Immature natural killer cell (primary cell): ENCODE results near the gene ALK. TPM values are rescaled to one million over a fixed set of nuclear protein-coding genes. Genes with fewer than 3 reads are reported as not detected.

ENCODE experiments used
- DNase-seq, 3 donors: peaks; one replicate each; pipeline ENCODE4 v3.0.0; 2022; ENCODE audit warnings: mixed read lengths in 1 of 3
- H3K27ac Mint-ChIP-seq, 6 donors: one replicate each; pipeline ENCODE4 v1.8.0; 2020; ENCODE audit warnings: mixed read lengths in 6 of 6, mild to moderate bottlenecking in 5 of 6, inconsistent platforms in 4 of 6, moderate library complexity in 3 of 6
- H3K27me3 Mint-ChIP-seq, 3 donors: one replicate each; pipeline ENCODE4 v1.8.0; 2020 to 2021; ENCODE audit warnings: low read depth in 3 of 3, mild to moderate bottlenecking in 3 of 3, mixed read lengths in 3 of 3, moderate library complexity in 3 of 3, inconsistent platforms in 1 of 3
- H3K36me3 Mint-ChIP-seq, 3 donors: one replicate each; pipeline ENCODE4 v1.8.0; 2020; ENCODE audit warnings: mixed read lengths in 3 of 3, inconsistent platforms in 2 of 3, mild to moderate bottlenecking in 2 of 3
- H3K4me1 Mint-ChIP-seq, 2 donors: one replicate each; pipeline ENCODE4 v1.8.0; 2020; ENCODE audit warnings: inconsistent platforms in 2 of 2, mild to moderate bottlenecking in 2 of 2, mixed read lengths in 2 of 2, moderate library complexity in 1 of 2
- H3K4me3 Mint-ChIP-seq, 5 donors: one replicate each; pipeline ENCODE4 v1.8.0; 2020; ENCODE audit warnings: mild to moderate bottlenecking in 5 of 5, mixed read lengths in 5 of 5, inconsistent platforms in 3 of 5, moderate library complexity in 3 of 5
- H3K9me3 Mint-ChIP-seq, 6 donors: one replicate each; pipeline ENCODE4 v1.8.0; 2020; ENCODE audit warnings: mild to moderate bottlenecking in 6 of 6, mixed read lengths in 6 of 6, inconsistent platforms in 4 of 6, moderate library complexity in 3 of 6
- polyA plus RNA-seq, 3 donors: library from polyadenylated mRNA; unstranded; fragments of 300-500 nt; fragmentation: Illumina TruSeq; gene quantifications; one replicate each; pipeline ENCODE4 v1.2.3, GENCODE V29; 2021

Gene ALK
- polyA plus RNA-seq, 3 donors from 2014 or later: not detected

DNA sequence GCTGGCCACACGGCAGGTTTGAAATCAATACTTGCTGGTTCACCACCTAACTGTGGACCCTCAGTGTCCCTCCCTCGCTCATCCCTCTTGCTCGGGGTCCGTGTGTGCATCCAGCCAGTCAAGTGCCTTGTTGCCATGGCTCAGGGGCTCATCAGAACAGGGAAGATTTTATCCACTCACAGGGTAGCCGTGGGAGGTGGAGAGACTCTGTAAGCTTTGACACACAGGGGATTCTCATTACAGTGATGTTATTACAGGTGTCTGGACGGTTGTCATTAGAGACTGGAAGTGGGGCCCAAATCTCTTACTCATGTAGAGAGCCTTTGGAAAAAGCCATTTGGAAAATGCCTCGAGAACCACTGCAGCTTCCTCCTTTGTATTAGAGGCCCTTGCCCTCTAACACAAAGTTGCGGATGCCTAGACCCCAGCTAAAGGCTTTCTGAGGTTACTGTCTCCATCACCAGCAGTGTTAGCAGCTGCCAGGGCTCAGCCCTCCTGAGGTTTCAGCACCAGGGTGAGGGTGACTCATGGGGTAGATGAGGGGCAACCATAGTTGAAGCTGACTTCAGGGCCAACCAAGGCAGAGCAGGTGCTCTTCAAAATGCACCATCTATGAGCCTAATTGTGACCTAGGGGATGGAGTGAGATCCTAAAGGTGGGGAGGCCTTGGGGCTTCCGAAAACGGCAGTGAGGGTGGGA lies 610.6 kb downstream of the ALK start:
- no peaks in the 10 kb centered on the region for H3K9me3 Mint-ChIP-seq
- H3K4me1 Mint-ChIP-seq: peaks cover 38 to 55% of the 10 kb centered on the region in 2 donors
- H3K27me3 Mint-ChIP-seq: peaks cover 0 to 7% (median 3%) of the 10 kb centered on the region in 3 donors
- H3K27ac Mint-ChIP-seq: peak overlapping the region in 2 of 6 donors; percentile 59 to 62
- no peaks in the 10 kb centered on the region for H3K36me3 Mint-ChIP-seq
- peak in 1 of 3 donors; percentile 17 for DNase-seq
- peak overlapping the region in 3 of 5 donors; percentile 3 to 50 (median 25) for H3K4me3 Mint-ChIP-seq

DNA sequence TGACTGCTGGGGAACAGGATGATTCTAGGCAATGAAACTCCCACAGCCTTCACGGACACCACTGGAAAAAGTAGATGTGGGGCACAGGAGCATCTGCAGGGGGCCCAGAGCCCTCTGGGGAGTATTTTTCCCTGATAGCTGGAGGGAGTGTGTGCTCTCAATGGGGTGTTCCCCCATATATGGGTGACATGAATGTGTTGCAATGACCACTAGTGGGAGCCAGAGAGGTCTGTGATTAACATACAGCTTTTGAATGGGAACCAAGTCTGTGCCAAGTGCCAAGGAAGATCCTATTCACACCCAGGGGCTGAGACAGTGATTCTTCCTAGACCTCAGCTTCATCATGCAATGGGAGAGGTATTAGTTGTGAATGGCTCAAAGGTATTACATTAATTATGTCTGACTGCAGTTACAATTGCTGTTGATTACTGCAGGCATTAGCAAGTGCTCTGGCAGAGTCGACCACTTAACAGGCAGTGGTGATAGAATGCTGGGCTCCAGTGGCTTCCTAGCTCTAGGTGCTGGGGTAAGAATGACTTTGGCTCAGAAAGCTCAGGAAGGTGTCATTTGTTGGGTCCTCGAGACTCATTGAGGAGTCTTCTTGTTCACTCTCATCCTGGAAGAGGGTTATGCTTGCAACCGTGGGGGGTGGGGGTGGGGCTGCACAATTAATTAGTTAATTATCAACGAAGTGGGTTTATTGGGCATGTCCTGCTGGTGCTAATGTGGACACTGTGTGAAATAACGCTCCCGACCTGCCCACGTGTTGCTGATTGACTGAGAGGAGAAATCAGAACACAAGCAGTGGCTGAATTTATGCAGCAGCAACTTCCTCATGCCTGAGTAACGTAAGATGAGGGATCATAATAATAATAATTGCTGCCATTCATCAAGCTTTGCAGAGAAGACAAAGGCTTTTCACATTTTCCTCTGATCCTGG lies 612.0 kb downstream of the ALK start:
- Mint-ChIP-seq H3K9me3 (no peaks in the 10 kb centered on the region), H3K27ac (no peak overlapping the region), H3K4me3 (no peak overlapping the region), H3K36me3 (no peaks in the 10 kb centered on the region), H3K27me3 (peaks cover 1 to 3% (median 2%) of the 10 kb centered on the region in 3 donors), H3K4me1 (peaks cover 24 to 41% of the 10 kb centered on the region in 2 donors)
- DNase-seq: peak; percentile 25 to 51 (median 38)

DNA sequence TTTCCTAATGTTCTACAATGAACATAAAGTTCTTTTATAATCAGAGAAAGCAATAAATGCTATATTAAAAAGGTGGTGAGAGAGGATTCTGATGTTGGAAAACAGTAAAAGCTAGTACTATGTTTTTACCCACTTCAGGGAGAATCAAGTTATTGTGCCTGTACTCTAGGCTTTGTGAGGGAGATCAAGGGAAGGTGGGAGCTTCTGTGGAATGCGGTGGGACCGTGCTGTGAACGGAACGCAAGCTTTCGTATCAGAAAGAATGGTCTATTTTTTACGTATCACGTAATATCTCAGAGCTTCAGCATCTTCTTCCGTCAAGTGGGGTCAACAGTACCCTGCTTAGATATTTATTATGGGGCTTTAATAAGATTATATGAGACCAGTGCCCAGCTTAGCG lies 613.0 kb downstream of the ALK start:
- Mint-ChIP-seq H3K9me3 (no peaks in the 10 kb centered on the region), H3K27me3 (peaks cover 2 to 3% (median 3%) of the 10 kb centered on the region in 3 donors), H3K36me3 (no peaks in the 10 kb centered on the region), H3K4me3 (no peak overlapping the region), H3K4me1 (peaks cover 14 to 31% of the 10 kb centered on the region in 2 donors), H3K27ac (no peak overlapping the region)
- DNase-seq: no peak

DNA sequence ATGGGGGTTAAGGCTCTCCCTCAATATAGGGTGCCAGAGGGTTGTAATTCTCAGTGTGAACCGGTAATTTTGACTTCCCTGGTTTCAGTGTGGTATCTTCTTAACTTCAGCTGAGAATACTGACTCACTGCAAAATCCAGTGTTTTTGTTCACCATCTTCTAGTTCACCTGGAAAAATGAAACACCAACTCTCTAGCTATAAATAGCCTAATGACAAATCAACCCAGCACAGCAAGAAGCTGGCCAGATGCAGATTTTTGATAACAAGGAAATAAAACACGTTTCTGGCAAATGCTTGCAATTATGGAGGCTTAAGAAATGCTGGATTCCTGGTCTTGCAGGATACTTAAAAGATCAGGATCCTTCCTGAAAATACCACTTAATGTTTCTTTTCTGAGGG lies 613.9 kb downstream of the ALK start:
- Mint-ChIP-seq H3K9me3 (no peaks in the 10 kb centered on the region), H3K27me3 (peaks cover 3 to 6% (median 3%) of the 10 kb centered on the region in 3 donors), H3K4me1 (peaks cover 9 to 24% of the 10 kb centered on the region in 2 donors), H3K4me3 (no peak overlapping the region), H3K27ac (no peak overlapping the region), H3K36me3 (no peaks in the 10 kb centered on the region)
- DNase-seq: no peak

DNA sequence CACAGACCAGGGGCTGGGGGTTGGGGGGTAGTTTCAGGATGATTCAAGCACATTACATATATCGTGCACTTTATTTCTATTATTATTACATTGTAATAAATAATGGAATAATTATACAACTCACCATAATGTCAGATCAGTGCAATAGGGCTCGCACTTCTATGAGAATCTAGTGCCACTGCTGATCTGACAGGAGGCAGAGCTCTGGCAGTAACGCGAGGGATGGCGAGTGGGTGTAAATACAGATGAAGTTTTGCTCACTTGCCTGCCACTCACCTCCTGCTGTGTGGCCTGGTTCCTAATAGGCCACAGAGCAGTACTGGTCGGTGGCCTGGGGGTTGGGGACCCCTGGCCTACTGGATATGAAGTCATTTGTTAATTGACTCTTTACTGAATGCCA lies 615.6 kb downstream of the ALK start:
- DNase-seq: no peak
- no peak overlapping the region for H3K4me3 Mint-ChIP-seq
- H3K36me3 Mint-ChIP-seq: no peaks in the 10 kb centered on the region
- H3K9me3 Mint-ChIP-seq: no peaks in the 10 kb centered on the region
- H3K27ac Mint-ChIP-seq: no peak overlapping the region
- H3K27me3 Mint-ChIP-seq: peaks cover 3 to 6% (median 3%) of the 10 kb centered on the region in 3 donors
- H3K4me1 Mint-ChIP-seq: peaks cover 0 to 10% of the 10 kb centered on the region in 2 donors

DNA sequence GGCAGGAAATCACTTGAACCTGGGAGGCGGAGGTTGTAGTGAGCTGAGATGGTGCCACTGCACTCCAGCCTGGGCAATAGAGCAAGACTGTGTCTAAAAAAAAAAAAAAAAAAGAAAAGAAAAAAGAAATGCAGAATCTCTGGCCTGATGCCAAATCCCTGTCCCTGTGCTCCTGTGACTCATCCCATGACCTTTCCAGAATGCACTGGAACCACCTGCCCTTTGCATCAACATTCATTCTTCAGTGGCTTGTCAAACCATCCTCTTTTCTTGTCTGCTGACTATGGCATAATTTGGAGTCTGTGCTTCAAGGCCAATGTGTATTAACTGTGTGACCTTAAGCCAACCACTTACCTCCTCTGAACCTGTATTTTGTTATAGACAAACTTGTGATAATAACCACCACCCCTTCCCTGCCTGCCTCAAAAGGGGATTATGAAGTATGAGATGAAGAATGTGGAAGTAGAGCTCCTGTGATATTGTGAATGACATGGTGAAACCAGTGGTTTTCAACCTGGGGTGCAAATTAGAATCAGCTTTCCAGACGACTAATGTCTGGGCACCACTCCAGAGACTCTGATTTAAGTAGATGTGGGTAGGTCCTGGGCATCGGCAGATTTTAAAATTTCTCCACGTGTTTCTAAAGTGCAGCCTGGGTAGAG lies 616.9 kb downstream of the ALK start:
- no peaks in the 10 kb centered on the region for H3K9me3 Mint-ChIP-seq
- no peaks in the 10 kb centered on the region for H3K36me3 Mint-ChIP-seq
- H3K27me3 Mint-ChIP-seq: peaks cover 0 to 6% (median 2%) of the 10 kb centered on the region in 3 donors
- peaks cover 0 to 6% of the 10 kb centered on the region in 2 donors for H3K4me1 Mint-ChIP-seq
- no peak overlapping the region for H3K4me3 Mint-ChIP-seq
- no peak for DNase-seq
- no peak overlapping the region for H3K27ac Mint-ChIP-seq

DNA sequence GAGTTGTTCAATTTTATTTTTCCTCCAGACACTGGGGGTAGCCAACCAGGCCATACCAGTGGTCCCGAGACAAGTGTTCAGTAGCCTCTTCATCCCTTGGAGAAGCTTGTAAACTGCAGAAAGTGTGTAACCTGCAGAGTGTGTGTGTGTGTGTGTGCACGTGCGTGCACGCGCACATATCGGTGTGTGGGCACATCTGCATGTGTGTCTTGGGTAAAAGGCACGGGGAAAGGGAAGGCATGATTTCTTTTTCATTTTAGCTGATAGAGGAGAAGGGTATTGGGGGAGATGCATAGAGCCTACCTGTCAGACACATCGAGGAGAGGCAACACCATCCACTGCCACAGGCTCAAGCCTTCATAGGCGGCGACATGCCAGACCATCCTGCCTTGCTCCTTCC lies 624.8 kb downstream of the ALK start:
- Mint-ChIP-seq H3K4me1 (no peaks in the 10 kb centered on the region), H3K27me3 (peaks cover 2 to 22% (median 9%) of the 10 kb centered on the region in 3 donors), H3K4me3 (no peak overlapping the region), H3K9me3 (peaks cover 0 to 3% (median 0%) of the 10 kb centered on the region in 6 donors), H3K36me3 (no peaks in the 10 kb centered on the region), H3K27ac (no peak overlapping the region)
- no peak for DNase-seq

DNA sequence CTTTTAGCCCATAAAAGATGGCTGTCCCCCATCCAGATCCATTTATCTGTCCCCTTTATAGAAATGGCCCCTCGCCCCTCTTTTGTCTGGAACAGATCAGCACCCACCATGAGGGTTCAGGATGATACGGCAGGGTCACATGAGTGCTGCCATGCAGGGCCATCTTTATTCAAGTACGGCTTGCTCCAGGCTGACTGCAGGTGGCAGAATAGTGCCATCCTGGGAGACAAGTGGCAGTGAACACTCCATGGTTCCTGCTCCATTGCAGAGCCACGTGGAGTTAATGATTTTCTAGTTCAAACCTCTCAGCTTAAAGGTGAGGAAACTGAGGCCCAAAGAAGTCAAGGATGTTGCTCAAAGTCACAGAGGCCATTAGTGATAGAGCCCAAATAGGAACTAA lies 625.5 kb downstream of the ALK start:
- Mint-ChIP-seq H3K27ac (no peak overlapping the region), H3K4me1 (no peaks in the 10 kb centered on the region), H3K36me3 (no peaks in the 10 kb centered on the region), H3K9me3 (peaks cover 0 to 3% (median 0%) of the 10 kb centered on the region in 6 donors), H3K4me3 (no peak overlapping the region), H3K27me3 (peaks cover 2 to 25% (median 9%) of the 10 kb centered on the region in 3 donors)
- DNase-seq: no peak

DNA sequence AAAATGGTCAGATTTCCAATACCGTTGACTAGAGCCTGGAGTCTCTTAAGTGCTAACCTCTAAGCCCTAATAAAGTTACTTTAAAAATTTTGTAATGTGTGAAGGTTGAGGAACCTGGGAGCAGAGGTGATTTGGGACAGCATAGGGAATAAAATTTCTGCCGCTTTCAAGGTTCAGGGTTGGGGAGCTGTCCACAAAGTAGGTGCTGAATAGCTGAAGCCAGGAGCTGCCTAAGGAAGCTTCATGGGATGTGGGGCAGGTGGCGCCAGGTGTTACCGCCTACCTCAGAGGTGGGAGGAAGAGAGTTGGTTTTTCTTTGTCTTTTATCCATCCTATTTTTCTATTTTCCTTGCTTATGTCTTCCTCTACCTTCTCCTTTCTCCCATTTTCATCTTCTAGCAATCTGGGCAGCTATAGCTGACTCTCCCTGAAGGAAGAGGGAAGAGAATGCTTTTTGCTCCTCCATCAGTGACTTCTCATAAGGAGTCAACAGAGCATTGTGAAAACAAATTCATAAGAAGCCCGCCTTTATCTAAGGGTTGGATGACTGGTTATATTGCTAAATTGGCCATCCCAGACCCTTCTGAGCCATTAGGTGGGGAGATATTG lies 627.5 kb downstream of the ALK start:
- no peak overlapping the region for H3K4me3 Mint-ChIP-seq
- peaks cover 3 to 28% (median 10%) of the 10 kb centered on the region in 3 donors for H3K27me3 Mint-ChIP-seq
- no peaks in the 10 kb centered on the region for H3K4me1 Mint-ChIP-seq
- no peaks in the 10 kb centered on the region for H3K36me3 Mint-ChIP-seq
- H3K9me3 Mint-ChIP-seq: peaks cover 0 to 3% (median 0%) of the 10 kb centered on the region in 6 donors
- no peak overlapping the region for H3K27ac Mint-ChIP-seq
- DNase-seq: no peak

DNA sequence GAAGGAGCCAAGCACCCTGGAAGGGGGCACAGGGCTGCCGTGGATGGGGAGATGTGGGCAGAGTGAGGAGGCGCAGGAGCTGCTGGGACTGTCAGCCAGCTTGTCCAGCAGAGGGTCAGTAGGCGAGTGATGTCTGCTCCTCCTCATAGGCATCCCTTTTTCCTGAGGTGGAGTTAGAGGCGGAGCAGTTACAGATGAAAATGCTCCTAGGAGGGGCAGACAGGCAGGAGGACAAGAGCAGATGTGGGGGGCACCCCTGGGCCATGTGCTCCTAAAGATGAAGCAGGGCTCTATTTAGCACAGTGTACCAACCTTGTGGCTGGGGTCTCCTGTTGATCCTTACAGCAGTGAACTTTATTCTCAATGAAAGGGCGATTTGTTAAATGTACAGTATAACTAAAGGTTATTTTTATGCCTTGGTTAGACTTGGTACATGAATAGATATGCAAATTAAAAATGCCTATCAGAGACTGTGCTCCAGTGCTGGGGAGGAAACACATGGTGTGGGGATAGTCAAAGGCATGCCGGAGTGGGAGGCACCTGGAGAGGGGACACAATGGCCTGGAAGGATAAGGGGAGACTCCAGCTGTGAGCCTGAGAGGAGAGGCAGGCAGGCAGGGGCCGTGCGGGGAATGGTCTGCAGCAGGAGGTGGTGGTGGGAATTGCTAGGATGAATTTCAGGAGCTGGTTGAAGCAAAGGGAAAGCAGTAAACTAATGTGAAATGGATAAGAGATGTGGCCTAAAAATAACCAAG lies 630.9 kb downstream of the ALK start:
- Mint-ChIP-seq H3K9me3 (no peaks in the 10 kb centered on the region), H3K4me3 (no peak overlapping the region), H3K4me1 (no peaks in the 10 kb centered on the region), H3K27me3 (peaks cover 4 to 28% (median 8%) of the 10 kb centered on the region in 3 donors), H3K27ac (no peak overlapping the region), H3K36me3 (no peaks in the 10 kb centered on the region)
- no peak for DNase-seq

DNA sequence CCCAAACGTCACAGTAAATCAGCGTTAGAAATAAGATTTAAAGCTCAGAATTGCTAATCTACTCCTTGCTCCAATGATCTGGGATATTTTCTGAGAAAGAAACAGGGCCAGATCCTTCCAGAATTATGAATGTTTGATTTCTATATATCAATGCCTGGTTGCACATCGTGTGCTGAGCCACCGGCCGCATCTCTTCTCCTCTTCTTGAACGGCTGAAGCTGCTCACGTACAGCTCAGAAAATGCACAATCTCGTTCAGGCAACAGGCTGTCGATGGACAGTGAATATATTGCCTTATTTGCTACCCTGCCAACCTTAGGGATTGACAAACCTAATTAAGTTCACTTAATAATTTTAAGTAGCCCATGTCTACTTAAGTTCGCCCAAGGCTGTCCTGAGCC lies 636.7 kb downstream of the ALK start:
- Mint-ChIP-seq H3K4me1 (no peaks in the 10 kb centered on the region), H3K9me3 (no peaks in the 10 kb centered on the region), H3K27ac (no peak overlapping the region), H3K4me3 (no peak overlapping the region), H3K27me3 (peaks cover 4 to 11% (median 7%) of the 10 kb centered on the region in 3 donors), H3K36me3 (no peaks in the 10 kb centered on the region)
- DNase-seq: no peak

DNA sequence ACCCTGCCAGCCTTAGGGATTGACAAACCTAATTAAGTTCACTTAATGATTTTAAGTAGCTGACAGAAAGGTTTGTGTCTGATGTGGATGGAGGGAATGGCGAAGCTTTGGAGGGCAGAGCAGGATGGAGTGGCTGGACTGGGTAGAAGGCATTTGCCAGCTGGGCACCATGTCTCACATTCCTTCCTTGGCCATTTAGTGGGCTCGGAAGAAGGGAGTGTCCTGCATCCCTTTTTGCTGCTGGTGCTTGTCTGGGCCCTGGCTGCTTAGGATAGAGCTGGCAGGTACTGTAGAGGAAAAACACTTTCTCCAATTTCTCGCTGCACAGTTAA lies 639.5 kb downstream of the ALK start:
- Mint-ChIP-seq H3K27me3 (peaks cover 2 to 11% (median 5%) of the 10 kb centered on the region in 3 donors), H3K27ac (no peak overlapping the region), H3K4me1 (no peaks in the 10 kb centered on the region), H3K36me3 (no peaks in the 10 kb centered on the region), H3K4me3 (no peak overlapping the region), H3K9me3 (no peaks in the 10 kb centered on the region)
- no peak for DNase-seq
